Right lobe of liver (tissue), 6 donors: ENCODE results near the gene RPS8. TPM values are rescaled to one million over a fixed set of nuclear protein-coding genes. Genes with fewer than 3 reads are reported as not detected.
A peak's percentile ranks its signal among the peaks of the same experiment; 100 is the strongest.
"Not testable (repeated sequence)": the region's sequence is repeated elsewhere in the genome, so short reads cannot be mapped to it uniquely, and the experiment has no call there.

Experiments used
- ATAC-seq, 4 donors: fragments of 200-7000 bp; cut with Tn5 transposase; one replicate each; pipeline ENCODE4 v1.9.1; 2020; ENCODE audit warnings: mild to moderate bottlenecking in 4 of 4, moderate library complexity in 4 of 4
- DNase-seq, 3 donors: peaks; one replicate each; pipeline ENCODE4 v3.0.0-alpha.2; 2020
- H3K27ac ChIP-seq, 3 donors: fragments of 200-600 bp; one replicate each; pipeline ENCODE4 v1.8.0; 2022
- H3K27me3 ChIP-seq, 2 donors: fragments of 200-600 bp; one replicate each; pipeline ENCODE4 v1.8.0; 2022
- H3K36me3 ChIP-seq, 4 donors: fragments of 200-600 bp; sonication (generic) in 1 of 4; one replicate each; pipeline versions ENCODE4 v1.5.1 to v1.8.0; 2017 to 2022; ENCODE audit warnings: control low read depth in 1 of 4
- H3K4me1 ChIP-seq, 4 donors: fragments of 200-600 bp; sonication (generic) in 1 of 4; one replicate each; pipeline versions ENCODE4 v1.5.1 to v1.8.0; 2017 to 2022; ENCODE audit warnings: control low read depth in 1 of 4
- H3K4me3 ChIP-seq, 3 donors: fragments of 200-600 bp; one replicate each; pipeline ENCODE4 v1.8.0; 2022
- H3K9me3 ChIP-seq, 4 donors: fragments of 200-600 bp; sonication (generic) in 1 of 4; one replicate each; pipeline versions ENCODE4 v1.5.1 to v1.8.0; 2017 to 2022; ENCODE audit warnings: control low read depth in 1 of 4
- POLR2A ChIP-seq: fragments of 450-650 bp; IDR thresholded peaks from one replicate; pipeline ENCODE4 v1.6.1; 2017; ENCODE audit warnings: antibody characterized with exemption, mild to moderate bottlenecking
- WGBS: methylation state at CpG from one replicate; pipeline ENCODE4 v1.1.6; 2018; ENCODE audit warnings: low coverage, low lambda C conversion rate; ENCODE audit not compliant: insufficient coverage; ENCODE audit errors: missing lambda C conversion rate; 5-methylcytosine and 5-hydroxymethylcytosine counted together
- intact Hi-C, 2 donors: fragments of 100-400 bp; cut with DNase I; formaldehyde crosslinking; loops; one replicate each; pipeline versions ENCODE4 v1.11.2 to v1.14.1; 2022
- total RNA-seq, 6 experiments: library from RNA; depleted of rRNA in 2 of 6; stranded (reverse); fragments of >200 nt in 2 of 6; fragmentation: NEBNext Ultra II Directional in 3 of 6; extraction: Animal tissue kit (Norgen Biotek cat#: 25700) in 3 of 6; gene quantifications; one replicate each; pipeline versions ENCODE4 v1.1.0 to v1.2.4, GENCODE V29; 2016 to 2023
- TF ChIP-seq, protein P1 (sequence below), 4 donors: fragments of 200-600 bp in 3 of 4; fragments of 450-650 bp in 1 of 4; IDR thresholded peaks; one replicate each; pipeline versions ENCODE4 v1.5.1 to v1.8.0; 2016 to 2022; ENCODE audit warnings: antibody characterized with exemption in 4 of 4, mild to moderate bottlenecking in 2 of 4
- donor health status: DM: no; HTN: yes; CAD: no.
- donor health status: DM: no; HTN: no; CAD: no.
- donor health status: DM: no; HTN: no; CAD: no.
- donor health status: DM: no; HTN: yes; CAD: no.
- donor health status: DM: no; HTN: yes; CAD: no.

RPS8 gene
- total RNA-seq, 6 experiments from 2014 or later, result 459 to 921 (median 519) TPM

DNA sequence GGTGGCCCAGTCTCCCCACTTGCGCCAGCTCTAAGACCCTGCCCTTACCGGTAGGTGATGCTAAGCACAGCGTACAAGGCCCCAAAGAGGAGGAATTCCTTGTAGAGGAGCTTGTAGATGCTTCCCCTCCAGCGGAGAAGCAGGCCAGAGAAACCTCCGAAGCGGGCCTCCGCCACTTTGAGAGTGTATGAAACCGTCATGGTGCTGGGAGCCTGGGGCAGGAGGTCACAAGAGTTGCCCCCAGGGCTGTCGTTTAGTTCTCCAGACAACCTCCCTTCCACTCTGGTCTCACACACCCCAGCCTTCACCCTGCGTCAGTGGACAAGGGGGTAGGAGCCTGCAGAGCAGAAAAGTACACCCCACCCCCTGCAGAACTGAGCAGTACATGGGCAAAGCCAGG, 12.2 kb downstream of the RPS8 start:
- no peaks in the 10 kb centered on the region for H3K9me3 ChIP-seq
- H3K4me3 ChIP-seq, result no peak overlapping the region
- H3K36me3 ChIP-seq, result no peaks in the 10 kb centered on the region
- peaks cover 0 to 20% (median 0%) of the 10 kb centered on the region in 4 donors for H3K4me1 ChIP-seq
- no peak for DNase-seq
- intact Hi-C loops, result loop anchor here in 1 of 2 donors (10.0 kb wide), 1 partner anchor 47 kb away; no protein-coding TSS in a partner anchor
- WGBS, result no CpG with 5 or more reads among the region's 10 CpGs
- H3K27me3 ChIP-seq, result no peaks in the 10 kb centered on the region
- no peak for ATAC-seq
- no peak overlapping the region for H3K27ac ChIP-seq
- TF ChIP-seq, protein P1, sequence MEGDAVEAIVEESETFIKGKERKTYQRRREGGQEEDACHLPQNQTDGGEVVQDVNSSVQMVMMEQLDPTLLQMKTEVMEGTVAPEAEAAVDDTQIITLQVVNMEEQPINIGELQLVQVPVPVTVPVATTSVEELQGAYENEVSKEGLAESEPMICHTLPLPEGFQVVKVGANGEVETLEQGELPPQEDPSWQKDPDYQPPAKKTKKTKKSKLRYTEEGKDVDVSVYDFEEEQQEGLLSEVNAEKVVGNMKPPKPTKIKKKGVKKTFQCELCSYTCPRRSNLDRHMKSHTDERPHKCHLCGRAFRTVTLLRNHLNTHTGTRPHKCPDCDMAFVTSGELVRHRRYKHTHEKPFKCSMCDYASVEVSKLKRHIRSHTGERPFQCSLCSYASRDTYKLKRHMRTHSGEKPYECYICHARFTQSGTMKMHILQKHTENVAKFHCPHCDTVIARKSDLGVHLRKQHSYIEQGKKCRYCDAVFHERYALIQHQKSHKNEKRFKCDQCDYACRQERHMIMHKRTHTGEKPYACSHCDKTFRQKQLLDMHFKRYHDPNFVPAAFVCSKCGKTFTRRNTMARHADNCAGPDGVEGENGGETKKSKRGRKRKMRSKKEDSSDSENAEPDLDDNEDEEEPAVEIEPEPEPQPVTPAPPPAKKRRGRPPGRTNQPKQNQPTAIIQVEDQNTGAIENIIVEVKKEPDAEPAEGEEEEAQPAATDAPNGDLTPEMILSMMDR (IDR thresholded peaks at IDR 0.05), result no peak
- TF ChIP-seq POLR2A, result no peak

DNA sequence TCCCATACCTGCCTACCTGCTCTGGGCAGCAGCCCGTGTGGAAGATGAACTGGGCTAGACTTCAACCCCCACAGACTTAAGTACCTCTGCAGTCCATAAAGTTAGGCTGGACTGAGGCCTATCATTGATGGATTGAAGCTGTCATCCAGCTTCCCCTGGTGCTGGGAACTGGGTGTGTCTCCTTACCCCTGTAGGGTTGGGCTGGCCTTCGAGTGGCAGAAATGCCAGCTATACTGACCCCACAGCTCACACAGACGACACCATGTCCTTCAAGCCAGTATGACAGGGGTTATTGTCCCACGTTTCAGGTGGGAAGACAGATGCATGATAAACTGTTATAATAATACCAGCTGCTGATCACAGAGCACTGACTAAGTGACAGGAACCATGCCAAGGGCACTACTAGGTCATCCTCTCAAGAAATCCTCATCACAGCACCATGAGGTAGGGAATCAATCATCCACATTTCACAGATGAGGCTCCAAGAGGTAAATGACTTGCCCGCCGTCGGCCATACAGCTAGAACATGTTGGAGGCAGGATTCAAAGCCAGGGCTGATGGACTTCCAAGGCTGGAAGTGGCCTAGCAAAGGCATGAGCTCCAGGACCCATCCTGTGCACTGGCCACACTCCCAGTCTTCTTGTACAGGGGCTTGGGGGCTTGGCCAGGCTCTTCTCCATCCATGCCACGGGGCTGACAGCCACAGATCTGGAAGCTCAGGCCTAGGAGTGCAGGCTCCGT, 12.9 kb downstream of the RPS8 start, which contains the start of gene BEST4:
TSS of gene BEST4 (minus strand) at position 51 of the 741 bp plus-strand sequence. CDS start 465 bp downstream, outside the sequence.
- 60% methylated on average over 1 of the region's 9 CpGs for WGBS
- no peak for ATAC-seq
- H3K36me3 ChIP-seq, result no peaks in the 10 kb centered on the region

DNA sequence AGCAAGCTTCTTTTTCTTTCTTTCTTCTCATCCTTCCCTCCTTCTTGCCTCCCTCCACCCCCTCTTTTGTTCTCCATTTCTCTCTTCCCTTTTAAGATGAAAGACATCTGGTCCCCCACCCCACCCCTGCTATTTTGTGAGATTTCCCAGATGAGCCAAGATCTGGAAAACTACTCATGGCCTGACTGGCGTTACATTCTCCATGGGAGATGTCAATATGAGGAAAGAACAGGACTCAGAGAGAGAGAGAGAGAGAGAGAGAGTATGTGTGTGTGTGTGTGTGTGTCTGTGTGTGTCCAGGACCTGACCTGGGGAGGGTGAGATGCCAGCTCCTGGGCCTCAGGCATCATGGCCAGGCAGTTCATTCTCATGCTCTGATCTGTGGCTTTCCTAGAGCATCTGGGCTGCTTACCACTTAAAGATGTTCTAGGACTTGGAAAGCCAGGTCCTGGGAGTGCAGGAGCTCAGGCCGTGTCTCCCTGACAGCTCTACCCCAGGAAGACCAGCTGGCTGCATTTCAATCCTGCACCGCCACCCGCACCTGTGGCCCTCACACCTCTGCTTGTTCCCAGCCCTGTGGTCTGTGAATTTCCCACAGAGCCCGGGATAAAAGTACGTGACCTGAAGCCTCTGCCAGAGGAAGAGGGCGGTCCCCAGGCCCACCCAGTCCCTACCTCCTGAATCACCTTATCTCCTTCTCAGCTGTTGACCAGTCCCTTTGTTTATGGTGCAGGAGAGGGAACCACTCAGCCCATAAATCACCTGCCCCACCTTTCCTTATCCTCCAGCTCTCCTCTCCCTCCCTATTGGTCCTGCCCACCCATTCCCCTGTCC, 15.8 kb downstream of the RPS8 start:
- DNase-seq, result no peak
- 66% methylated on average over 3 of the region's 7 CpGs for WGBS
- no peak for ATAC-seq
- Histone ChIP-seq H3K36me3 (no peaks in the 10 kb centered on the region), H3K9me3 (no peaks in the 10 kb centered on the region), H3K4me1 (peaks cover 0 to 4% (median 0%) of the 10 kb centered on the region in 4 donors), H3K4me3 (no peak overlapping the region), H3K27ac (no peak overlapping the region), H3K27me3 (no peaks in the 10 kb centered on the region)
- TF ChIP-seq, protein P1 (IDR thresholded peaks at IDR 0.05), result no peak
- no peak for TF ChIP-seq POLR2A
- intact Hi-C loops, result loop anchor here in 1 of 2 donors (5.0 kb wide), 1 partner anchor 36 kb away; no protein-coding TSS in a partner anchor

More for the DNA sequence above, 12.9 kb downstream of the RPS8 start, which contains the start of gene BEST4:
- H3K4me3 ChIP-seq, result no peak within 1 kb of the TSS
- no peak for DNase-seq
- intact Hi-C loops, result loop anchor here in 1 of 2 donors (10.0 kb wide), 1 partner anchor 47 kb away; no protein-coding TSS in a partner anchor
- peaks cover 0 to 20% (median 0%) of the 10 kb centered on the region in 4 donors for H3K4me1 ChIP-seq
- no peak for TF ChIP-seq POLR2A
- TF ChIP-seq, protein P1 (IDR thresholded peaks at IDR 0.05), result no peak
- no peak within 1 kb of the TSS for H3K27ac ChIP-seq
- no peaks in the 10 kb centered on the region for H3K27me3 ChIP-seq
- no peaks in the 10 kb centered on the region for H3K9me3 ChIP-seq

DNA sequence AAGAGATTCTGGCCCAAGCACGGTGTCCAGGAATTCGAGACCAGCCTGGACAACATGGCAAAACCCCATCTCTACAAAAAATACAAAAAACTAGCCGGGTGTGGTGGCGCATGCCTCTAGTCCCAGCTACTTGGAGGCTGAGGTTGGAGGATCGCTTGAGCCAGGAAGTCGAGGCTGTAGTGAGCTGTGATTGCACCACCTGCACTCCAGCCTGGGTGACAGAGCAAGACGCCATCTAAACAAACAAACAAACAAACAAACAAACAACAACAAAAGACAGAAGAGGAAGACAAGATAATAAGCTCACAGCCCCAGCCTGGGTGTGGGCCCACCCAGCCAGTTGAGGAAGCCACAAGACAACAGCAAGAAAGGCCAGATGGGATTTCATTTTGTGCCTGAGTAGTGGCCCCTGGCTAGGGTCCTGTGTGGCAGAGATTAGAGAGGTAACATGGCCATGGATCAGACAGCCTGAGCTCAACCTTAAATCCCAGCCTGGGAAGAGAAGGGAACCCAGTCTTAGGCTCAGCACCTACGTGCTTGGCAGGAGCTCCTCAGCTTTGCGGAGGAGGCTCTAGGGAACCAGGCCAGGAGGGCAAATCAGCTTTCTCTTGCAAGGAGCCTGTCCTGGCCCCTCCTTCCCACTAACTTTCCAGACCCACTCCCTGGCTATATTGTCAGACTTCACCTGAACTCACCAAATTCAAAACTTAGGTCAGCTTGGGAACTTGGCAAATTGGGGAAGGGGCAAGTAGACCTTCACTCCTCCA, 17.6 kb downstream of the RPS8 start:
- 66% methylated on average over 3 of the region's 9 CpGs for WGBS
- ATAC-seq (peak in 2 of 4 donors; percentile 6), DNase-seq (no peak)
- H3K4me3 ChIP-seq, result no peak overlapping the region
- TF ChIP-seq, protein P1 (IDR thresholded peaks at IDR 0.05), result no peak
- TF ChIP-seq POLR2A, result no peak
- no peak overlapping the region for H3K27ac ChIP-seq
- H3K4me1 ChIP-seq, result no peaks in the 10 kb centered on the region
- H3K9me3 ChIP-seq, result no peaks in the 10 kb centered on the region
- no peaks in the 10 kb centered on the region for H3K27me3 ChIP-seq
- intact Hi-C loops, result loop anchor here in 1 of 2 donors (5.0 kb wide), 1 partner anchor 34 kb away; no protein-coding TSS in a partner anchor
- H3K36me3 ChIP-seq, result no peaks in the 10 kb centered on the region

DNA sequence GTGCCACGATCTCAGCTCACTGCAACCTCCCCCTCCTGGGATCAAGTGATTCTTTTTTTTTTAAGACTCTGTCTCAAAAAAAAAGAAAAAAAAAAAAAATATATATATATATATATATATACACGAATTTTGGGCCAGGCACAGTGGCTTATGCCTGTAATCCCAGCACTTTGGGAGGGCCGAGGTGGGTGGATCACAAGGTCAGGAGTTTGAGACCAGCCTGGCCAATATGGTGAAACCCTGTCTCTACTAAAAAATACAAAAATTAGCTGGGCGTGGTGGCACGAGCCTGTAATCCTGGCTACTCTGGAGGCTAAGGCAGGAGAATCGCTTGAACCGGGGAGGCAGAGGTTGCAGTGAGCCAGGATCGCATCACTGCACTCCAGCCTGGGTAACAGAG, 22.5 kb downstream of the RPS8 start:
- H3K4me3 ChIP-seq, ATAC-seq, H3K36me3 ChIP-seq, H3K9me3 ChIP-seq, H3K27ac ChIP-seq, intact Hi-C loops, DNase-seq, H3K27me3 ChIP-seq, H3K4me1 ChIP-seq: not testable (repeated sequence)
- 76% methylated on average over 8 of the region's 8 CpGs for WGBS
